ENCODE results near the gene AKNA. TPM values are rescaled to one million over a fixed set of nuclear protein-coding genes. Genes with fewer than 3 reads are reported as not detected.
"Not testable (repeated sequence)": the region's sequence is repeated elsewhere in the genome, so short reads cannot be mapped to it uniquely, and the experiment has no call there.

AKNA gene
- total RNA-seq, 1 donor from 2014 or later, result 24.6 TPM

DNA sequence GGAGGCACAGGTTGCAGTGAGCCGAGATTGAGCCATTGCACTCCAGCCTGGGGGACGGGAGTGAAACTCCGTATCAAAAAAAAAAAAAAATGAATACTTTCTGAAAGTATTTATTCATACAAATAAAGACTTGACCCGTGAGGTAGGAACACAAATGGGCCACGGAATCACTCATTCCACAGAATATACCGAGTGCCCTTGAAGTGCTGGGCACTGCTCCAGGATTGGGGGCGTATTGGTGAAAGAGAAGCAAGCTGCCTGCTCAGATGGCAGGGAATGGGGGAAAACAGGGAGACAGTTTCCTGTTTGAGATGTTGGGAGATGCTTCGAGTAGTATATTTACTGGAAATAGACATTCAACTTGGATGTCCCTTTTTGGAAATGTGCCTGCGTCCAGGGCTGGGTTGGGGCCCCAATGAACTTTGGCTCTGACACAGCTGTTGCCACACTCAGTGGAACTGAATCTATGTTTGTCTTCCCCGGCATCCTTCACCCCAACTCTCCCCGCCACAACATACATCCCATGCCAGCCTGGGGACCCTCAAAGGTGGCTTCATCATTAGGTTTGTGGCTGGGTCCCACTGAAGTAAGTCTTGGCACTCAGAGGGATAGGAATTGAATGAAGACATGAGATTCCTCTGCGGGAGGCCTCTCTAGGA is 65.5 kb downstream of the AKNA start:
- not testable (repeated sequence) for H3K27ac Mint-ChIP-seq; H3K4me3 Mint-ChIP-seq (ENCODE audit: low read depth); DNase-seq (ENCODE audit: low spot score, unreplicated experiment); H3K9me3 Mint-ChIP-seq (ENCODE audit: low read depth); H3K36me3 Mint-ChIP-seq (ENCODE audit: insufficient read depth); H3K27me3 Mint-ChIP-seq; H3K4me1 Mint-ChIP-seq (ENCODE audit: low read depth)

DNA sequence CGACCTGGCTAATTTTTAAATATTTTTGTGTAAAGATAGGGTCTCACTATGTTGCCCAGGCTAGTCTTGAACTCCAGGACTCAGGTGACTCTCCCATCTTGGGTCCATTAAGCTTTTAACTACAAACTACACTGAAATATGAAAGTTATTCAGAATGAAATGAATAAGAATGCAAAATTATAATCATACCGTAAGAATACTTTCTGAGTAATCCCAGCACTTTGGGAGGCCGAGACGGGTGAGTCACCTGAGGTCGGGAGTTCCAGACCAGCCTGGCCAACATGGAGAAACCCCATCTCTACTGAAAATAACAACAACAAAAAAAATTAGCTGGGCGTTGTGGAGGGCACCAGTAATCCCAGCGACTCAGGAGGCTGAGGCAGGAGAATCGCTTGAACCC is 66.0 kb downstream of the AKNA start:
- Mint-ChIP-seq H3K27ac (no peak overlapping the region), H3K4me3 (ENCODE audit: low read depth) (no peak overlapping the region), H3K27me3 (peaks cover 5% of the 10 kb centered on the region), H3K4me1 (ENCODE audit: low read depth) (no peaks in the 10 kb centered on the region), H3K9me3 (ENCODE audit: low read depth) (no peaks in the 10 kb centered on the region), H3K36me3 (ENCODE audit: insufficient read depth) (no peaks in the 10 kb centered on the region)
- TF ChIP-seq, protein P1, sequence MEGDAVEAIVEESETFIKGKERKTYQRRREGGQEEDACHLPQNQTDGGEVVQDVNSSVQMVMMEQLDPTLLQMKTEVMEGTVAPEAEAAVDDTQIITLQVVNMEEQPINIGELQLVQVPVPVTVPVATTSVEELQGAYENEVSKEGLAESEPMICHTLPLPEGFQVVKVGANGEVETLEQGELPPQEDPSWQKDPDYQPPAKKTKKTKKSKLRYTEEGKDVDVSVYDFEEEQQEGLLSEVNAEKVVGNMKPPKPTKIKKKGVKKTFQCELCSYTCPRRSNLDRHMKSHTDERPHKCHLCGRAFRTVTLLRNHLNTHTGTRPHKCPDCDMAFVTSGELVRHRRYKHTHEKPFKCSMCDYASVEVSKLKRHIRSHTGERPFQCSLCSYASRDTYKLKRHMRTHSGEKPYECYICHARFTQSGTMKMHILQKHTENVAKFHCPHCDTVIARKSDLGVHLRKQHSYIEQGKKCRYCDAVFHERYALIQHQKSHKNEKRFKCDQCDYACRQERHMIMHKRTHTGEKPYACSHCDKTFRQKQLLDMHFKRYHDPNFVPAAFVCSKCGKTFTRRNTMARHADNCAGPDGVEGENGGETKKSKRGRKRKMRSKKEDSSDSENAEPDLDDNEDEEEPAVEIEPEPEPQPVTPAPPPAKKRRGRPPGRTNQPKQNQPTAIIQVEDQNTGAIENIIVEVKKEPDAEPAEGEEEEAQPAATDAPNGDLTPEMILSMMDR (IDR thresholded peaks at IDR 0.05; ENCODE audit: unreplicated experiment), result no peak
- no peak for DNase-seq (ENCODE audit: low spot score, unreplicated experiment)

DNA sequence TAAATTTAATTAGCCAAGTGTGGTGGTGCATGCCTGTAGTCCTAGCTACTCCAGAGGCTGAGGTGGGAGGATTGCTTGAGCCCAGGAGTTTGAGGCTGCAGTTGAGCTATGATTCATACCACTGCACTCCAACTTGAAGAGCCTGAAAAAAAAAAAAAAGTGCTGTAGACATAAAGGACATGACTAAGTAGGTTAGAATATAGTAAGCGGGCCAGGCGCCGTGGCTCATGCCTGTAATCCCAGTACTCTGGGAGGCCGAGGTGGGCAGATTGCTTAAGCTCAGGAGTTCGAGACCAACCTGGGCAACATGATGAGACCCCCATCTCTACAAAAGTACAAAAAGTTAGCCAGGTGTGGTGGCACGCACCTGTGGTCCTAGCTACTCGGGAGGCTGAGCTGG is 67.1 kb downstream of the AKNA start:
- not testable (repeated sequence) for H3K9me3 Mint-ChIP-seq (ENCODE audit: low read depth); DNase-seq (ENCODE audit: low spot score, unreplicated experiment); H3K27ac Mint-ChIP-seq

DNA sequence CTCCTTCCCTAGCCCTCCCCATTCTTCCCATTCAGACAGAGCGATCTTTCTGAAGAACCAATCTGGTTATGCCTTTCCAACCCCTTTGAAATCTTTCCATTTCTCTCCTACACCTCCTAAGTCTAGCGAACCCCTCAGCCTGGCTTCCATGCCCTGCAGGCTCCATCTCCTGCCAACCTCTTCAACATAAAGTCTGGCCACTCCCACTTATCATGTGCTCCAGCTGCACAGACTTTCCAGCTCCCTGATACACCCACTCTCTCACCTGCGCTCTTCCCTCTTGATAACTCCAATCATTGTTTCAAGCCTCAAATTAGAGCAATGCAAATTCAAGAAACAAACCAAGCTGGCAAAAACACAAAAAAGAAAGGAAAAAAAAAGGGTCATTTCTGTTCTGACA is 68.6 kb downstream of the AKNA start:
- Mint-ChIP-seq H3K9me3 (ENCODE audit: low read depth) (no peaks in the 10 kb centered on the region), H3K4me3 (ENCODE audit: low read depth) (no peak overlapping the region), H3K36me3 (ENCODE audit: insufficient read depth) (no peaks in the 10 kb centered on the region), H3K4me1 (ENCODE audit: low read depth) (no peaks in the 10 kb centered on the region), H3K27me3 (peaks cover 5% of the 10 kb centered on the region), H3K27ac (no peak overlapping the region)
- no peak for DNase-seq (ENCODE audit: low spot score, unreplicated experiment)
- TF ChIP-seq, protein P1 (IDR thresholded peaks at IDR 0.05; ENCODE audit: unreplicated experiment), result no peak

More for the DNA sequence above, 67.1 kb downstream of the AKNA start:
- not testable (repeated sequence) for H3K27me3 Mint-ChIP-seq; H3K4me3 Mint-ChIP-seq (ENCODE audit: low read depth); H3K36me3 Mint-ChIP-seq (ENCODE audit: insufficient read depth); H3K4me1 Mint-ChIP-seq (ENCODE audit: low read depth)

DNA sequence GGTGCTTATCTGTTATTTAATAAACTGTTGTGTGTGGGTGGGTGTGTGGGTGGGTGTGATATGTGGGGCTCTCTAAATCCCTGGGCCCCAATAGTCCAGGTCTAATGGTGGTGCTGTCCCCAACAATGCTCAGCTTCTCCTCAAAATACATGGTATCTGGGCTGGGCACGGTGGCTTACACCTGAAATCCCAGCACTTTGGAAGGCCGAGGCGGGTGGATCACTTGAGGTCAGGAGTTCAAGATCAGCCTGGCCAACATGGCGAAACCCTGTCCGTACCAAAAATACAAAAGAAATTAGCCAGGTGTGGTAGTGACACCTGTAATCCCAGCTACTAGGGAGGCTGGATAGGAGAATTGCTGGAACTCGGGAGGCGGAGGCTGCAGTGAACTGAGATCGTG is 69.4 kb downstream of the AKNA start:
- Mint-ChIP-seq H3K36me3 (ENCODE audit: insufficient read depth) (no peaks in the 10 kb centered on the region), H3K27ac (no peak overlapping the region), H3K4me1 (ENCODE audit: low read depth) (no peaks in the 10 kb centered on the region), H3K9me3 (ENCODE audit: low read depth) (no peaks in the 10 kb centered on the region), H3K4me3 (ENCODE audit: low read depth) (no peak overlapping the region), H3K27me3 (peaks cover 5% of the 10 kb centered on the region)
- DNase-seq (ENCODE audit: low spot score, unreplicated experiment), result no peak
- TF ChIP-seq, protein P1 (IDR thresholded peaks at IDR 0.05; ENCODE audit: unreplicated experiment), result no peak

DNA sequence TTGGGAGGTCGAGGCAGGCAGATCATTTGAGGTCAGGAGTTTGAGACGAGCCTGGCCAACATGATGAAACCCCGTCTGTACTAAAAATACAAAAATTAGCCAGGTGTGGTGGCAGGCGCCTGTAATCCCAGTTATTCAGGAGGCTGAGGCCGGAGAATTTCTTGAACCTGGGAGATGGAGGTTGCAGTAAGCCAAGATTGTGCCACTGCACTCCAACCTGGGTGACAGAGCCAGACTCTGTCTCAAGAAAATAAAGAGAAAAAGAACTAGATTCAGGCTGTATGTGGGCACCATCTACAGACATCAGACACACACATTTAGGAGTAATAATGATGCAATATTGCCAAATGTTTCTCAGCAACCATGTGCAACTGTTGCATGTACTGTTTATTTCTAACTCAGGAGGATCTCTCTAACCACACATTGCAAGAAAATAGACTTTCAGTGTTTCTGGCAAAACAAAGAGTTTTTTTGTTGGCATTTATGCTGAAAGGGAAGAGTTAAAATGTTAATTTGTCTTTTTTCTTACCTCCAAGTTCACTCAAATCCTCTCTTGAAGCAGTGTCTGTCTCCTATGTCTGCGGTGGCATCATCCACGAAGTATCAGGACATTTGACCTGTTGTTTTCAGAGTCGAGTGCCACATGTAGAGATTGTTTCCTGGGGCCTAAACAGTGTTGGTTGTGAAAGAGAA is 70.0 kb downstream of the AKNA start:
- Mint-ChIP-seq H3K27ac (peak overlapping the region; percentile 37), H3K4me3 (ENCODE audit: low read depth) (no peak overlapping the region)
- no peak for DNase-seq (ENCODE audit: low spot score, unreplicated experiment)

More for the DNA sequence above, 70.0 kb downstream of the AKNA start:
- Mint-ChIP-seq H3K27me3 (peaks cover 5% of the 10 kb centered on the region), H3K36me3 (ENCODE audit: insufficient read depth) (no peaks in the 10 kb centered on the region), H3K4me1 (ENCODE audit: low read depth) (no peaks in the 10 kb centered on the region), H3K9me3 (ENCODE audit: low read depth) (no peaks in the 10 kb centered on the region)
- TF ChIP-seq, protein P1 (IDR thresholded peaks at IDR 0.05; ENCODE audit: unreplicated experiment), result no peak

Measured in progenitor cell of endocrine pancreas (in vitro differentiated cells).